GM19324 (cell line): ENCODE results near the gene PCDHGA1.

Experiments used
- ATAC-seq: cut with Tn5 transposase; IDR thresholded peaks from one replicate; pipeline ENCODE4 v1.9.1; 2021; ENCODE audit warnings: mild to moderate bottlenecking, moderate library complexity; ENCODE audit not compliant: unreplicated experiment, low FRiP score

Gene PCDHGA1

GRCh38 chr5:141488591-141489561 lies 158.6 kb downstream of the PCDHGA1 start, which contains the start of gene PCDHGC5:
PCDHGC5 (plus strand) TSS chr5:141489081; CDS start chr5:141489241, 160 bp downstream.
- ATAC-seq, result no peak

- ATAC-seq, result no peak
Observed at GRCh38 chr5:141489841-141490240, 159.5 kb downstream of the PCDHGA1 start.

DNA sequence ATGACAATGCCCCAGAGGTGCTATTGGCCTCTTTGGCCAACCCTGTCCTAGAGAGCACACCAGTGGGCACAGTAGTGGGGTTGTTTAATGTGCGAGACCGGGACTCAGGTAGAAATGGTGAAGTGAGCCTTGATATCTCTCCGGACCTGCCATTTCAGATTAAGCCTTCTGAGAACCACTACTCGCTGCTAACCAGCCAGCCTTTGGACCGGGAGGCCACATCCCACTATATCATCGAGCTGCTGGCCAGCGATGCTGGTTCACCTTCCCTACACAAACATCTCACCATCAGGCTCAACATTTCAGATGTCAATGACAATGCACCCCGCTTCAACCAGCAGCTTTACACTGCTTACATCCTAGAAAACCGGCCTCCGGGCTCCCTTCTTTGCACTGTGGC lies 160.0 kb downstream of the PCDHGA1 start:
- no peak for ATAC-seq

DNA sequence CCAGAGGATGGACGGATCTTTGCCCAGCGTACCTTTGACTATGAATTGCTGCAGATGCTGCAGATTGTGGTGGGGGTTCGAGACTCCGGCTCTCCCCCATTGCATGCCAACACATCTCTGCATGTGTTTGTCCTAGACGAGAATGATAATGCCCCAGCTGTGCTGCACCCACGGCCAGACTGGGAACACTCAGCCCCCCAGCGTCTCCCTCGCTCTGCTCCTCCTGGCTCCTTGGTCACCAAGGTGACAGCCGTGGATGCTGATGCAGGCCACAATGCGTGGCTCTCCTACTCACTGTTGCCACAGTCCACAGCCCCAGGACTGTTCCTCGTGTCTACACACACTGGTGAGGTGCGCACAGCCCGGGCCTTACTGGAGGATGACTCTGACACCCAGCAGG lies 160.5 kb downstream of the PCDHGA1 start:
- no peak for ATAC-seq

GRCh38 chr5:141491323-141492167 lies 161.2 kb downstream of the PCDHGA1 start:
- peak; percentile 28 for ATAC-seq

DNA sequence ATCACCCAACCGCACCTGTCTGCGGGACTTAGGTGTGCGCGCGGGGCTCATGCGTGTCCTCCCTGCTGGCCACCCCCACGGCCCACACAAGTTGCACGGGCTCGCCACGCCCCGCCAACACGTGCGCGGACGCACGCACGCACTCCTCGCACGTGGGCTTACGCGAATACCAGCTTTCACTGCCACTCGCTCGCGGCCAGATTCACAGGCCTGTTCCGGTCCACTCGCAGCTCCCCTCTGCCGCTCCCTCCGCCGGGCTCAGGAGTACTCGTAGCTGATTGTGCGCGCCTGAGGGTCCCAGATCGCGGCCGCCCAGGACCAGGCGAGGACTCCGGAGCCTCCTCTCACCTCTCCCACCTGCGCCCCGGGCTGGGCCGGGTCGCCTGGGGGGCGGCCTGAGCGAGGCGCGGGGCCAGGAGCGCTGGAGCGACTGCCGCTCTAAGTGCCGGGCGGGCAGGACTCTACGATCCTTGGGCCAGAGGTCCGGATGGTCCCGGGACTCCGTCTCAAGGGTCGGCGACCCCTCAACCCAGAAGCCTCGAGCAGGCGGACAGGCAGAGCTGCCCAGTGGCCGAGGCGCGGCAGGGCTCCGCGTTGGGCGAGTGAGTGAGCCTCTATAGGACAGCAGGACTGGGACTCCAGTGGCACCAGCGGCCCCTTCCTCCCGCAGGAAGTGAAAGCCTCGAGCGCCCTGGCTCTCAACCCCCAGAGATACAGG lies 162.0 kb downstream of the PCDHGA1 start:
- peak; percentile 64 for ATAC-seq

DNA sequence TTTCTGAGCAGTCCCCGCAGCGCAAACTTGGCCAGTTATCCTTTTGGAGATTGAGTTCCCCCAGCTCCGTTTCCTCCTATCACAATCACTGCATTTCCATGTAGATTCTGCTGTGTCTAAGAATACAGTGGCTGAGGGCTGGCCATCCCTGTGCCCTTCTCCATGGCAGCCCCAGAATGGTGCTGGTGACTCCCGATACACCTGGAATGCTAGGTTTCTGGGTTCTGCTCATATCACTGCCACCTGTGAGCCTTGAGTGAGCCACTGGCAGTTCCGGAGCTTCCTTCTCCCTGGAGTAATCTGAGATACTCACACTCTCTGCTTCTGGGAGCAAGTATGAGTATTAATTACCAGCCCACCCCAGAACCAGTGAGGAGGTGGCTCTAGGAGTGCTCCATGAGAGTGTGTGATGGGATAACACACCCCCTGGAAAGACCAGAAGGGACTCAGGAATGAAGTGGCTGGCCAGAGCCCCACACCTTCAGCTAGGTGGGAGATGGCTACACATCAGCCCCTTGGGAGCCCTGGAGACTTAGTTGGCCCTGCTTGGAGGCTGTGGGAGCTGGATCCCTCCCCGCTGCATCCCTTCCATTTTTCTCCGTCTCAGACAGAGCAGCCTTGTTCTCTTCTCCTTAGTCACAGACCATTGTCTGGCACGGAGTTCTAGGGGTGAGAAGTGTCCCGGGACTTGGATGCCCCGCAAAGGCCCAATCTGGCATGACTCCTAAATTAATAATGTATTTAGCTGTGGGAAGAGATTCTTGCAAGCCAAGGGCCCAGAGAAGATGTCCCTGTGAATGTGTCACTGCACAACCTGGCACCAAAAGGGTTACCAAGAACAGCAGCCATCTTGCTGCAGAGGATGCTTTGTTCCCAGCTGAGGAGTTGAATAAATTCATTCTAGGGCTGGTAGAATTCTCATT lies 163.4 kb downstream of the PCDHGA1 start:
- ATAC-seq, result no peak

DNA sequence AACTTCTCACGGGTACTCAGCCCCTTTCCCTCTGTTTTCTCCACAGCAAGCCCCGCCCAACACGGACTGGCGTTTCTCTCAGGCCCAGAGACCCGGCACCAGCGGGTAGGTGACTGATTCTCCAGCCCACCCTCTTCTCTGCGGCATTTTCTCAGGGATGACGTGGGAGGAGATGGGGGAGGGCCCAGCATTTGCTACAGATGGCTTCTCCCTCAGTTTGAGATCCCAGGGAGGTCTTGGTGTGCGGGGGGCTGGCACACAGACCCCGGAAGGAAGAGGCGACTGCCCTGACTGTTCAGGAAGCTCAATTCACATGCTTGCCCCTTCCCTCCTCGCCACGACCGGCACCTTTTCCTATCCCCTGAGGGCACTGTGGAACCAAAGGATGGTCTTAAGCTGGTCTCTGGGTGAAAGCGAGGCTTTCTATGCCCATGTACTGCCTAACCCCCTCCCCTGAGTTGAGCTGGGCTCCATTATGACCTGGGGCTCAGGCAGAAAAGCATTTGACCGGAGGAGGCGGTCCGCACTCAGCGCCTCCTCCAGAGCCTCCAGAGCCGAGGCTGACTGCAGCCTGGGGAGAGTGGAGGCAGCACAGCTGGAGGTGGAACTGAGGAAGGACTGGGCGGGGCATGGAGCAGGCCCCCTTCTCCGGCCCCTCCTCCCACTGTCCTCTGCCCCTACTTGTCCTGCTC lies 164.6 kb downstream of the PCDHGA1 start:
- ATAC-seq, result no peak

DNA sequence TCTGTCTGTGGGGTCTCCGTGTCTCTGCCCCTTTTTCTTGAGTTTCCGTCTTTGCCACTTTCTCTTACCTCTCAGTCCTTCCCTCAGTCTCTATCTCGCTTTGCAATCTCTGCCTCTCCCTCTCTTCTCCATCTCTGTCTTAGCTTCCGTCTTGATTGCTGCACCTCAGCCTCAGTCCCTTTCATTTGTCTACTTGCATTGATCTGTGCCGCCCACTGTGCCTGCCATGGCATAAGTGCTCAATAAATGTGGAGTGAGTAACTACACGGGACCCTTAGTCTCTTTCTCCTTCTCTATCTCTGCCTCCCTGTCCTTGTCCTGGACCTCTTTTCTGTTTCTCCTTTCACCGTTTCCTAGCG lies 165.1 kb downstream of the PCDHGA1 start:
- ATAC-seq, result no peak

GRCh38 chr5:141496038-141496437 lies 165.7 kb downstream of the PCDHGA1 start:
- no peak for ATAC-seq

DNA sequence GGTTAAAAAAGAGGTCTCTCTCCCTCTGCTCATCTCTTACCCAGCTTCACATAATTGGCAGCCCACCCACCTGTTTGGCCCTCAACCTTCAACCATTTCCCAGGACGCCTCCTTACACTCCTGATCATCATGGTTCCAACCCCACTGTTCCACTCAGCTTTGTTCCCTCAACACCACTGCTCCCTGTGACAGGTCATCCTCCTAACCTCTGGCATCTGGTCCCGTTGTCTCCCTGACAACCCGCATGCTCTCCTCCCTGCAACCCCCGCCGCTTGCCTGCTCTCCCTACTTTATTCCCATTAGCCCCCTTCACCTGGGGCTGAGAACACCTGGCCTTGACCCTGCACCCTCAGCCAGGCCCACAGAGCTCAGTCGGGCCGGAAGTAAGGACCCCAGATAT lies 171.4 kb downstream of the PCDHGA1 start:
- ATAC-seq, result no peak

DNA sequence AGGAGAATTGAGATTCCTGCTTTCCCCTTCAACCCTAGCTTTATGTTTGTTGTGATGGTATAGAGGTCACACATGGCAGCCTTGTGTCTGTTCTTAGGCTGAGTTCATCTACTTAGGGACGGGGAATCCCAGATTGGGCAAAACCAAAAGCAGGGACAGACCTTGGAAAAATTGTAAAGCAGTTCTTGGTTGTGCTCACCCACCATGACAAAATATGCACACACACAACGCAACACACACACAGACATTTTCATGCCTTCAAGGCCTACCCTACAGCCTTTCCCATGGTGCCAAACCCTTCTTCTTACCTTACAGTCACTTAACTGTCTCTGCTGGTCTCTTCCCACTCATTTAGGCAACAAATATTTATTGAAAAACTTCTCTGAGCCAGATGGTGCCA lies 173.4 kb downstream of the PCDHGA1 start:
- ATAC-seq, result no peak

- ATAC-seq, result no peak
Observed at GRCh38 chr5:141504216-141504615, 173.9 kb downstream of the PCDHGA1 start.

GRCh38 chr5:141506381-141507155 lies 176.3 kb downstream of the PCDHGA1 start:
- no peak for ATAC-seq

GRCh38 chr5:141507387-141508091 lies 177.2 kb downstream of the PCDHGA1 start:
- peak; percentile 40 for ATAC-seq

DNA sequence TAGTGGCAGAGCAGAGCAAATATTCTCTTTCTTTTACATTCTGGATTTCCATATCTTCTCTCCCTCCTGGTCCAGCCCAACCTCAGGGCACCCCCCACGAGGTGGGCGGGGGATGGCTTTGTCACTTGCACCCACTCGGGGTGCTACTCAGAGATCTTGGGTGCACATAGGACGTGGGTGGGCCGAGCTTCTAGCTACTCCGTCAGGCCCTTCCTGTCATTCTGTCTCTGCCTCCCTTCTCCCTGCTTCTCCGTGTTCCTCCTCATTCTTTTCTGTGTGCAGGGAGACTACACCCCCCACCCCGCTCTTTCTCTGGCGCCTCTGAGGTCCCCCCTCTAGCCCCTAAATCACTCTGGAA lies 178.1 kb downstream of the PCDHGA1 start:
- no peak for ATAC-seq

DNA sequence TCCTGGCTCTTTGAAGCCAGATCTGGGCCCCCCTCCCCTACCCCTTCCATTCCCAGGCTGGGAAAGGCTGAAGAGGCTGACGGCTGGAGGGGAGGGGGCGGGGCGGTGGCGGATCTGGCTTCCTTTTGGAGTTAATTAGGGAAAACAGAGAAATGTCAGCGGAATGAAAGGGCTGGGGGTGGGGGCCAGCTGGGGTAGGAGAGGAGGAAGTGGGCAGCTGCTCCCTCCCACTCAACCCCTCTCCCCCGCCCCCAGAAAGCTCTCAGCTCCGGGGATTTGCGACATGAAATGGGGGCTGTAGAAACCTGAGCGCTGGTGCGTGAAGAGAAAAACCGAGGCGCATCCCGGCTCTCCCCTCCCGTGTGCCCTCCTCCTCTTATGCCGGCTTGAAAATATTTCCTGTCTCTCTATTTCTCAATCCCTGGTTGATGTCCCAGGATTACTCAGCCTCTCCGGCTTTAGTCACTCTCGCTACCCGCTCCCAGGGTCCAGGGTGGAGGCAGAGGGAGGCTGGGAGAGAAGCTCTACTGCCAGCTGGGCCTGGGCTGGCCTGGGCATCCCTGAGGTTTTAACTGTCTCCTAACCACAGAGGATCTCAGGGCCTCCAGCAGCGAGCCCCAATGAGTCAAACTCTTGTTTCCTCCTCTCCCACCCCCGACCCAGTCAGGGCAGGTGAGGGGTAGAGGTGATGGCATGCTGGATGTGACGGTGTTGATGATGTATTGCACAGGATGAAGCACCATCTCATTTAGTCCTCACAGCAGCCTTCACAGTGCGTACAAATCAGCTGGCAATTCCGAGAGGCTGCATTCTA lies 178.7 kb downstream of the PCDHGA1 start:
- no peak for ATAC-seq
